HG03097 (cell line): ENCODE measurements around the gene GLUD1.
"Not testable (repeated sequence)": the region's sequence is repeated elsewhere in the genome, so short reads cannot be mapped to it uniquely, and the experiment has no call there.

Source experiments
- ATAC-seq: cut with Tn5 transposase; IDR thresholded peaks from one replicate; pipeline ENCODE4 v1.9.1; 2021; ENCODE audit not compliant: unreplicated experiment, low FRiP score

Gene GLUD1

DNA sequence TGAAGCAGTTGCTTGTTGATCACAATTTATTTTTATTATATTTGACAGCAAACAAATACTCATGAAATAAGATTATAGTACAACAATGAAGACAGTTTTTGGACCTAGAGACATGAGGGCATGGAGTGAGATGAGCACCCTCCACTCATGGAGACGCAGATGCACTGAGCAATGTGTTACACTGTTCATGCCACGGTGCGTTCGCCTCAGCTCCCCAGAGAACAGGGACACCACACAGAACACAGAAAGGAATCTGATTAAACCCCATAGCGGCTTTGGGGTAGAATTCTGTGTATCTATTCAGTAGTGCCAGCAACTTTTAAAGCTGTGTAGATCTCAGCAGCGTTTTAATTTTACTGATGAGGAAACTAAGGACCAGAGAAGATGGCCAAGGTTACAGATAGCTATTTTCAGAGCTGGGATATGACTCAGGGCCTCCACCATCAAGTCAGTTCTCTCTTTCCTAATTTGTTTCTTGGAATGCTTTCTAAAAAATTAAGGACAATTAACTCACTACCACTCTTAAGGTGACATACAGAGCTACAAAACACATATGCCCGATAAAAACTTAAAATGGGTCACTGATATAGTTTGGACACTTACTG lies 41.0 kb downstream of the GLUD1 start:
- ATAC-seq: no peak

DNA sequence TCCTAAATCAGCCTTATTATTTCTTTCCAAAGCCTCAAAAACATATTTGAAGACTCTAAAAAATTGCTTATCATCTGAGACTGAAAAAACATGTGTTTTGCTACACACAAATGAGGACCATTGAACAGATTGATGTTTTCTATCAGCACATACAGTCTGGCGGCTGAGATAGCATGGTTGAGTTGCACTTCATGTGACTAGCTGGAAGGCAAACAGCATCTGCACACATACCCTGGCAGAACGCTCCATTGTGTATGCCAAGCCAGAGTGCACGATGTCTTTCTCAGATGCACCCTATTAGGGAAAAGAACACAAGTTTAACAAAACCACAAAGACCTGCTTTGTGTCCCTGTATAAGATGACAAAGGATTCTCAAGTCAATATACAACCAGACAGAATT lies 41.5 kb downstream of the GLUD1 start:
- no peak for ATAC-seq

DNA sequence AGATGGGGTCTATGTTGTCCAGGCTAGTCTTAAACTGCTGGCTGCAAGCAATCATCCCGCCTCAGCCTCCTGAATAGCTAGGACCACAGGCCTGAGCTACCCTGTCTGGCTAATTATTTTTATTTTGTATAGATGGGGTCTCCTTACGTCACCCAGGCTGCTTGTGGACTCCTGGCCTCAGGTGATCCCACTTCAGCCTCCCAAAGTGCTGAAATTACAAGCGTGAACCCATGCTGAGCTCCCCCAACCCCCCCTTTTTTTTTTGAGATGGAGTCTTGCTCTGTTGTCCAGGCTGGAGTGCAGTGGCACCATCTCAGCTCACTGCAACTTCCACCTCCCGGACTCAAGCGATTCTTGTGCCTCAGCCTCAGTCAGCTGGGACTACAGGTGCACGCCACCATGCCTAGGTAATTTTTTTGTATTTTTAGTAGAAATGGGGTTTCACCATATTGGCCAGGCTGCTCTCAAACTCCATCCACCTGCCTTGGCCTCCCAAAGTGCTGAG lies 49.2 kb downstream of the GLUD1 start:
- ATAC-seq: no peak

DNA sequence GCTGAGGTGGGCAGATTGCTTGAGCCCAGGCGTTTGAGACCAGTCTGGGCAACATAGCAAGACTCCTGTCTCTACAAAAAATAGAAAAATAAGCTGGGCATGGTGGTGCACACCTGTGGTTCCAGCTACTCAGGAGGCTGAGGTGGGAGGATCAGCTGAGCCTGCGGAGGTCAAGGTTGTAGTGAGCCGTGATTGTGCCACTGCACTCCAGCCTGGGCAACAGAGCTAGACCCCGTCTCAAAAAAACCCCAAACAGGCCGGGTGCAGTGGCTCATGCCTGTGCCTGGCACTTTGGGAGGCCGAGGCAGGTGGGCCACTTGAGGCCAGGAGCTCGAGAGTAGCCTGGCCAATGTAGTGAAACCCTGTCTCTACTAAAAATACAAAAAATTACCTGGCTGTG lies 51.1 kb downstream of the GLUD1 start:
- not testable (repeated sequence) for ATAC-seq

DNA sequence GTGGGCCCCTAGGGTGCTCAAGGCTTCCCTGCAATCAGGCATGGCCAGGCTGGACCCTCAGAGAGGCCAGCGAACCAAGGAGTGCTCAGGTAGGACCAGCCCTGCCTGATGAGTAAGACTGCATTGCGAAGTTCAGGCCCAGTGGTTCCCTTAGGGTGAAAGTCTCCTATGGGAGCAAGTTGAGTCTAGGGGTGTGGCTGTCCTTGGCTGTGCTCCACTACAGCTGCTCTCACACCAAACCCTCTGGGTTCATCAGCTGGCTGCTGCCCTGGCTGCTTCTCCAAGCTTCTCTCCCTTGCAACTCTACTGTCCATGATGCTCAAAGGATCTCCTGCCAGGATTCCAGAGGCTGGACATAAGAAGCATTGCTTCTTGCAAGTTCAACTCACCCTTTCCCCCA lies 55.9 kb downstream of the GLUD1 start:
- ATAC-seq: no peak

GRCh38 chr10:87038286-87038717 lies 56.3 kb downstream of the GLUD1 start:
- no peak for ATAC-seq

DNA sequence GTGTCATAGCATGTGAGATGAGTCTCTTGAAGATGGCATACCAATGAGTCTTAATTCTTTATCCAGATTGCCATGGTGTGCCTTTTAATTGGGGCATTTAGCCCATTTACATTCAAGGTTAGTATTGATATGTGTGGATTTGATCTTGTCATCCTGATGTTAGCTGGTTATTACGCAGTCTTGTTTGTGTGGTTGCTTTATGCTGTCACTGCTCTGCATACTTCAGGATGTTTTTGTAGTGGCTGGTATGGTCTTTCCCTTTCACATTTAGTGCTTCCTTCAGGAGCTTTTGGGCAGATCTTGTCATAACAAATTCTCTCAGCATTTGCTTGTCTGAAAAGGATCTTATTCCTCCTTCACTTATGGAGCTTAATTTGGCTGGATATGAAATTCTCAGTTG lies 58.0 kb downstream of the GLUD1 start:
- no peak for ATAC-seq

- ATAC-seq: no peak
These were observed 63.6 kb downstream of the GLUD1 start for GRCh38 chr10:87030912-87031635.

DNA sequence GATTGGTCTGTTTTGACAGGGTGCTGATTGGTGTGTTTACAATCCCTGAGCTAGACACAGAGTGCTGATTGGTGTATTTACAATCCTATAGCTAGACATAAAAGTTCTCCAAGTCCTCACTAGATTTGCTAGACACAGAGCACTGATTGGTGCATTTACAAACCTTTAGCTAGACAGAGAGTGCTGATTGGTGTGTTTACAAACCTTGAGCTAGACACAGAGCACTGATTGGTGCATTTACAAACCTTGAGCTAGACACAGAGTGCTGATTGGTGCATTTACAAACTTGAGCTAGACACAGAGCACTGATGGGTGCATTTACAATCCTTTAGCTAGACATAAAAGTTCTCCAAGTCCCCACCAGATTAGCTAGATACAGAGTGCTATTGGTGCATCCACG lies 64.2 kb downstream of the GLUD1 start:
- ATAC-seq: not testable (repeated sequence)

DNA sequence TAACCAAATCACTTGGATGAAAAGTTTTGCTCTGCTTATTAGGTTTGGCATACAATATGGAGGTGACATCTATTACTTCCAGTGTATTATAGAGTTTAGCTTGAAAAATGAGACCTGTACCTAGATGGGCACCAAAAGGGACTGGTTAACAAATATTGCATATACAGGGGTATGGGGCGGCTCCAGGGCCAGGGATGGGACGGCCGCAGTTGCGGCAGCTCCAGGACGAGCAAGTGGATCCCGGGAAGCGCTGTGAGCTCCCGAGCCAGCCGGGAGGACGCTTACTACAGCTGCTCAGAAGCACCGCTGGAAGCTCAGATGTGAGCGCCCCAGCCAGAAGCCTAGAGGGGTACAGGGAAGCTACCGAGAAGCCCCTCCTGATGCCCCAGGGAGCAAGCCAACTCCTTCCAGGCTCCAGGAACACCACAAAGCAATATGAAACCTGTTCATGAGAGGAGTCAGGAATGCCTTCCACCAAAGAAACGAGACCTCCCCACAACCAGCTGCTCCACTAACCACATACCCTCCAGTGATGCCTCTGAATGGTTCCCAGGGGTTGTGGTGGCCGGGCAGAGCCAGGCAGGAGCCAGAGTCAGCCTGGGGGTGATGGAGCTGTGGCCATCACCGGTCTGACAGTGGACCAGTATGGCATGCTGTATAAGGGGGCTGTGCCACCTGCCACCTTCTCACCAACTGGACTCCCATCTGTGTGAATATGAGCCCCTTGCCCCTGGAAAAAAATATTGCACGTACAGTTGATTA lies 67.7 kb downstream of the GLUD1 start:
- ATAC-seq: not testable (repeated sequence)

DNA sequence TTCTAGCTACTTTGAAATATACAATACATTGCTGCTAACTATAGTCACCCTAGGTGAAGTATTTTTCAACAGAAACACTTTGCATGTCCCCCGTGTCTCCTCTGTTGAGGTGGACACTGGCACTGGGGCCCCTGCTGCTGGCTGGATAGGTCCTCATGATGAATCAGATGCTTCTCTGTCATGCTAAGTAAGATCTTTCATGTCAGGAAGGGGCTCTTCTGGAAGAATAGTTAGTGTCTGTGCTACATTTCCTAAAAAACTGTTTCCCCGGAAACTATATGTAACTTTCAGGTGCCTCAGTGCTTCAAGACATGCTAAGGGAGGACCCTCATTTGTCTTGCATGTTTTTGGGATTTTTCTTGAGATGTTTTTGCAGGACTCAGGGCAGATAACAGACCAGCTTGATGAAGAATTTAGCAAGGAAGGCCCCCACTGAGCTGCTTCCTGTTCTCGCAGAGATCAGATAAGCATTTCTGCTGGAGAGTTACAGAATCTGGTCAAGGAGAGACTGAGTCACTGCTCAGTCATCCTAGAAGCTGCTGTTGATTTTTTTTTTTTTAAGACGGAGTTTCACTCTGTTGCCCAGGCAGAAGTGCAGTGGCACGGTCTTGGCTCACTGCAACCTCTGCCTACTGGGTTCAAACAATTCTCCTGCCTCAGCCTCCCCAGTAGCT lies 69.2 kb downstream of the GLUD1 start:
- ATAC-seq: not testable (repeated sequence)

DNA sequence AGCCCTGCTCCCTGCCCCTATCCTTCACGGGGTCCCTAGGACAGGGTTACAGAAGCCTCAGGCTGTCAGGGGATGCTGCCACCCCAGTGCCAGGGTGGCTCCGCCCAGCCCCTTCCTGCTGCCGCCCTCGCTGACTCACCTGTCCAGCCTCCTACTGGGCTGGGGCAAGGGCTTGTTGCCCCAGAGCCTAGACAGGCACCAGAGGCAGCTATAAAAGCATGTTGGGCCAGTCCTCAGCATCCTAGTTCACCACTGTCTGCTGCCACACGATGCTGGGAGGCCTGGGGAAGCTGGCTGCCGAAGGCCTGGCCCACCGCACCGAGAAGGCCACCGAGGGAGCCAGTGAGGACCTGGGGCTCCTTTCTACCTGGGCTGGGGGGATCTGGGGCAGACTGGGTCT lies 74.6 kb downstream of the GLUD1 start, which contains the start of gene FAM25A:
Gene FAM25A, plus strand, starts transcription at position 239 of the 400 bp plus-strand sequence. Its CDS starts 31 bp downstream, at position 270.
- not testable (repeated sequence) for ATAC-seq

DNA sequence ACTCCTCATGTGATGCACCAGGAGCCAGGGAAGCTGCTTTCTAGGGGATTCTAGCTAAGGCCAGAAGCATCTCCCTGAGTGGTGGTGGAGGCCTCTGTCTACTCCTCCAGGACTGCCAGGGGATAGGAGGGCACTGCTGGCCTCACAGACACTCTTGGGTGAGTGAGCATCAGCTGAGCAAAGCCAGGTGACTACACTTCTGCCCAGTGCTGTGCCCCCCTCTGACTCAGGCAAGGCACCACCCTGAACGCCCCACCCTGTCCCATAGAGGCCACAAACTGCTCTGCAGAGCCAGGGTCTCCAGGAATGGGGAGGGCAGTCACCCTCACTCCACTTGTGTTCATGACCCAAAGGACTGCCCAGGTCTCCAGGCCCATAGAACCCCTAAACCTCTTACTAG lies 75.1 kb downstream of the GLUD1 start:
- ATAC-seq: not testable (repeated sequence)

DNA sequence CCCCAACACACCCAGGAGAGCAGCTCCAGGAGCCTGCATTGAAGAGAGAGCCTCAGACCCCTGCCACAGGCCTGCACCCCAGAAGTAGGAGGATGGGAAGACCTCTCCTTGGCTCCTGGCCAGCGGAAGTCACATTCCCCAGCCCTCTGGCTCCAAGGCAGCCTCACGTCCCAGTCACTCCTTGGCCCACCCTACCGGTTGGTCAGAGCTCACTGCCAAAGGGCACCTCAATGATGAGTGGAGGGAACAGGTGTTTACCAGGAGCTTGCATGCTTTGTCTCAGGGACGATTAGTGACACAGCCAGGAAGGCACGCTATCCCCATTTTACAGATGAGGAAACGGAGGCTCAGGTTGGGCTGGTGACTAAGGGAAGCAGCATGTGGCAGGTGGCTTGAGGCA lies 75.6 kb downstream of the GLUD1 start:
- ATAC-seq: not testable (repeated sequence)

DNA sequence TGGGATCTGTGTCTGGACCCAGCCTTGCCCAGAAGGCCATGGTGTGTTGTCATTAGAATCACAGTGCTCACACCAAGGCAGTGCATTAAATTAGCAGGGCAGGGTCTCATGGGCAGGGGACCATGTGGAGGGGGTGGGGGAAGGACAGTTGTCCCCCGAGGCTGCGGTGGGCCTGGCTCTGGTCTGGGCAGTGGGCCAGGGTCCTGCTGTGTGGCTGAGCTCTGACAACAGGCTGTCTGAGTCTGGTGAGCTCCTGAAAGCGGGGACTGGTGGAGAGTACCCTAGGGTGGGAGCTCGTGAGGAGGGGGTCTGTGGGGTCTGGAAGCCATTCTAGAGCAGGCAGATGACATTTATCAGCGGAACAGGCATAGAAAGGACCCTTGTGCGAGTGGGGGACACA lies 76.5 kb downstream of the GLUD1 start:
- ATAC-seq: not testable (repeated sequence)

DNA sequence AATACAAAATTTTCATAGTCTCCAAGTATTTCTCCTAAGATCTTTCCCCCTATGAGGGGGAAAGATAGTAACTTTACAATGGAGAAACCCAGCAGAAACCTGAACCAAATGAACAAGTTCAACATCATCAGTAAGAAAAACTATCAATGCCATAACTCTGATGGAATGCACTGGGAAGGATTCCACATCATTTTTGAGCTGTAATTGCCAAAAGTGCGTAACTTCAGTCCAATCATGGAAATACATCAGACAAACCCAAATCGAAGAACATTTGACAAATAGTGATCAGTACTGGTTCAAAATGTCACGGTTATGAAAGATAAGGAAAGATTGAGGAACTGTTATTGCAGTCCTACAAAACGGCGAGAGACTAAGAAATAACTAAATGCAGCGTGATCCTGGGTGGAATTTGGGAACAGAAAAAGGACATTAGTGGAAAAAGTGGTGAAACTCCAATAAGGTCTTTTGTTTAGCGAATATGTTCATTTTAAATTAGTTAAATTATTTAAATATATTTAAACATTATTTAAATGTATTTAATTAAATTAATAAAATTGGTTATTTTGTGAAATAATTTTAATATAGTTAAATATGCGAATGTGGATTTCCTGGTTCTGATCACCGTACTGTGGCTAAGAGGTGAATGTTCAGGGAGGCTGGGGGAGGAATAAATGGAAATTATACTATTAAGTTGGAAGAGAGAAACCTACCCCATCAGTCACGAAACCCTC lies 79.5 kb downstream of the GLUD1 start:
- not testable (repeated sequence) for ATAC-seq

- not testable (repeated sequence) for ATAC-seq
These were observed 81.1 kb downstream of the GLUD1 start for GRCh38 chr10:87013528-87013927.

DNA sequence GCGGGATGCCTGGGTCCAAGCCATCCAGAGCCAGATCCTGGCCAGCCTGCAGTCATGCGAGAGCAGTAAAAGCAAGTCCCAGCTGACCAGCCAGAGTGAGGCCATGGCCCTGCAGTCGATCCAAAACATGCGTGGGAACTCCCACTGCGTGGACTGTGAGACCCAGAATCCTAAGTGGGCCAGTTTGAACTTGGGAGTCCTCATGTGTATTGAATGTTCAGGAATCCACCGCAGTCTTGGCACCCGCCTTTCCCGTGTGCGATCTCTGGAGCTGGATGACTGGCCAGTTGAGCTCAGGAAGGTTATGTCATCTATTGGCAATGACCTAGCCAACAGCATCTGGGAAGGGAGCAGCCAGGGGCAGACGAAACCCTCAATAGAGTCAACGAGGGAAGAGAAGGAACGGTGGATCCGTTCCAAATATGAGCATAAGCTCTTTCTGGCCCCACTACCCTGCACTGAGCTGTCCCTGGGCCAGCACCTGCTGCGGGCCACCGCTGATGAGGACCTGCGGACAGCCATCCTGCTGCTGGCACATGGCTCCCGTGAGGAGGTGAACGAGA lies 85.4 kb downstream of the GLUD1 start:
- not testable (repeated sequence) for ATAC-seq

DNA sequence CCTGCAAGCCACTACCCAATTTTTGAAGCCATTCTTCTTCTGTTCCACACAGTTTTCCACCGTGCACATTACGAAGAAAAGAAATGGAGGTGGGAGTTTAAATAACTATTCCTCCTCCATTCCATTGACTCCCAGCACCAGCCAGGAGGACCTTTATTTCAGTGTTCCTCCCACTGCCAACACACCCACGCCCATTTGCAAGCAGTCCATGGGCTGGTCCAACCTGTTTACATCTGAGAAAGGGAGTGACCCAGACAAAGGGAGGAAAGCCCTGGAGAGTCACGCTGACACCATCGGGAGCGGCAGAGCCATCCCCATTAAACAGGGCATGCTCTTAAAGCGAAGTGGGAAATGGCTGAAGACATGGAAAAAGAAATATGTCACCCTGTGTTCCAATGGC lies 86.3 kb downstream of the GLUD1 start:
- not testable (repeated sequence) for ATAC-seq

DNA sequence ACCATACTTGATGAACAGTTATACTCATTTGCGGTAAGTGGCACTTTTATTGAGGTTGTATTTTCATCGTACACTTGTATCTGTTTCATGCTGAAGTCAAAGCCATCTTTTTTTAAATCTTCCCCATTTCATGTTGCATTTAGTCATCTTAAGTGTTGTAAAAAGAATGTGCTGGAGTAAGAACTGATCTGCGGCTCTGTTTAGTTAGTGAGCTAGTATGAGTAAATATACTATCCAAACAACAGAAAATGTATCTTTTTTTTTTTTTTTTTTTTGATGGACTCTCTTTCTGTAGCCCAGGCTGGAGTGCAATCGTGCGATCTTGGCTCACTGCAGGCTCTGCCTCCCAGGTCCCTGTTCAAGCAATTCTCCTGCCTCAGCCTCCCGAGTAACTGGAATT lies 87.0 kb downstream of the GLUD1 start:
- ATAC-seq: not testable (repeated sequence)
